ENCODE results near the gene DPH2.

The DPH2 gene

GRCh38 chr1:43945674-43946235, 24.1 kb upstream of the DPH2 start:
- Histone ChIP-seq H3K27ac (ENCODE audit: low read length) (no peak overlapping the region), H3K9me3 (ENCODE audit: control insufficient read depth, insufficient read depth, low read length) (no peaks in the 10 kb centered on the region), H3K4me3 (ENCODE audit: low read length) (no peak overlapping the region; the same call in 1 of the 2 replicates), H3K27me3 (ENCODE audit: control insufficient read depth, insufficient read depth, low read length) (no peaks in the 10 kb centered on the region), H3K4me1 (ENCODE audit: control insufficient read depth, insufficient read depth, low read length) (peaks cover 3% of the 10 kb centered on the region; the same call in 1 of the 2 replicates), H3K36me3 (ENCODE audit: control insufficient read depth, insufficient read depth, low read length) (no peaks in the 10 kb centered on the region; the same call in 1 of the 2 replicates)
- no CpG with 5 or more reads among the region's 3 CpGs for WGBS (ENCODE audit: insufficient coverage, insufficient read length)
- DNase-seq (ENCODE audit: low read depth, low spot score), result no peak

GRCh38 chr1:43946236-43947060, 23.4 kb upstream of the DPH2 start, which contains the start of gene IPO13:
Gene IPO13, plus strand, starts transcription at chr1:43946950. Its CDS starts 651 bp downstream, at chr1:43947601.
- H3K9me3 ChIP-seq (ENCODE audit: control insufficient read depth, insufficient read depth, low read length), result no peaks in the 10 kb centered on the region
- no CpG with 5 or more reads among the region's 74 CpGs for WGBS (ENCODE audit: insufficient coverage, insufficient read length)
- peak within 1 kb of the TSS; percentile 79 for H3K4me3 ChIP-seq (ENCODE audit: low read length)
- no peak within 1 kb of the TSS for H3K27ac ChIP-seq (ENCODE audit: low read length)
- H3K27me3 ChIP-seq (ENCODE audit: control insufficient read depth, insufficient read depth, low read length), result no peaks in the 10 kb centered on the region
- no peaks in the 10 kb centered on the region; the same call in 1 of the 2 replicates for H3K36me3 ChIP-seq (ENCODE audit: control insufficient read depth, insufficient read depth, low read length)
- no peak for DNase-seq (ENCODE audit: low read depth, low spot score)
- peaks cover 3% of the 10 kb centered on the region; the same call in 1 of the 2 replicates for H3K4me1 ChIP-seq (ENCODE audit: control insufficient read depth, insufficient read depth, low read length)

- Histone ChIP-seq H3K36me3 (ENCODE audit: control insufficient read depth, insufficient read depth, low read length) (no peaks in the 10 kb centered on the region; the same call in 1 of the 2 replicates), H3K4me3 (ENCODE audit: low read length) (peak overlapping the region; percentile 79), H3K27ac (ENCODE audit: low read length) (no peak overlapping the region), H3K4me1 (ENCODE audit: control insufficient read depth, insufficient read depth, low read length) (peaks cover 3% of the 10 kb centered on the region; the same call in 1 of the 2 replicates), H3K9me3 (ENCODE audit: control insufficient read depth, insufficient read depth, low read length) (no peaks in the 10 kb centered on the region), H3K27me3 (ENCODE audit: control insufficient read depth, insufficient read depth, low read length) (no peaks in the 10 kb centered on the region)
- WGBS (ENCODE audit: insufficient coverage, insufficient read length), result no CpG with 5 or more reads among the region's 27 CpGs
- no peak for DNase-seq (ENCODE audit: low read depth, low spot score)
Observed at GRCh38 chr1:43947061-43947873, 22.5 kb upstream of the DPH2 start.

GRCh38 chr1:43947874-43948437, 21.9 kb upstream of the DPH2 start:
- no peak overlapping the region for H3K4me3 ChIP-seq (ENCODE audit: low read length)
- DNase-seq (ENCODE audit: low read depth, low spot score), result no peak
- H3K36me3 ChIP-seq (ENCODE audit: control insufficient read depth, insufficient read depth, low read length), result no peaks in the 10 kb centered on the region; the same call in 1 of the 2 replicates
- H3K27ac ChIP-seq (ENCODE audit: low read length), result no peak overlapping the region
- no peaks in the 10 kb centered on the region for H3K9me3 ChIP-seq (ENCODE audit: control insufficient read depth, insufficient read depth, low read length)
- peaks cover 3% of the 10 kb centered on the region; the same call in 1 of the 2 replicates for H3K4me1 ChIP-seq (ENCODE audit: control insufficient read depth, insufficient read depth, low read length)
- H3K27me3 ChIP-seq (ENCODE audit: control insufficient read depth, insufficient read depth, low read length), result no peaks in the 10 kb centered on the region
- no CpG with 5 or more reads among the region's 3 CpGs for WGBS (ENCODE audit: insufficient coverage, insufficient read length)

- no peaks in the 10 kb centered on the region for H3K27me3 ChIP-seq (ENCODE audit: control insufficient read depth, insufficient read depth, low read length)
- no peak overlapping the region for H3K27ac ChIP-seq (ENCODE audit: low read length)
- DNase-seq (ENCODE audit: low read depth, low spot score), result no peak
- H3K9me3 ChIP-seq (ENCODE audit: control insufficient read depth, insufficient read depth, low read length), result no peaks in the 10 kb centered on the region
- no peaks in the 10 kb centered on the region; the same call in 1 of the 2 replicates for H3K36me3 ChIP-seq (ENCODE audit: control insufficient read depth, insufficient read depth, low read length)
- no CpG with 5 or more reads among the region's 13 CpGs for WGBS (ENCODE audit: insufficient coverage, insufficient read length)
- H3K4me1 ChIP-seq (ENCODE audit: control insufficient read depth, insufficient read depth, low read length), result peaks cover 6% of the 10 kb centered on the region
- H3K4me3 ChIP-seq (ENCODE audit: low read length), result no peak overlapping the region
Observed at GRCh38 chr1:43949678-43950077, 20.1 kb upstream of the DPH2 start.

- H3K27ac ChIP-seq (ENCODE audit: low read length), result no peak overlapping the region
- H3K9me3 ChIP-seq (ENCODE audit: control insufficient read depth, insufficient read depth, low read length), result no peaks in the 10 kb centered on the region
- no CpG with 5 or more reads among the region's 4 CpGs for WGBS (ENCODE audit: insufficient coverage, insufficient read length)
- no peaks in the 10 kb centered on the region for H3K27me3 ChIP-seq (ENCODE audit: control insufficient read depth, insufficient read depth, low read length)
- peaks cover 6% of the 10 kb centered on the region for H3K4me1 ChIP-seq (ENCODE audit: control insufficient read depth, insufficient read depth, low read length)
- no peaks in the 10 kb centered on the region; the same call in 1 of the 2 replicates for H3K36me3 ChIP-seq (ENCODE audit: control insufficient read depth, insufficient read depth, low read length)
- no peak for DNase-seq (ENCODE audit: low read depth, low spot score)
- H3K4me3 ChIP-seq (ENCODE audit: low read length), result no peak overlapping the region
Observed at GRCh38 chr1:43951021-43951985, 18.5 kb upstream of the DPH2 start.

- H3K4me3 ChIP-seq (ENCODE audit: low read length), result no peak overlapping the region
- H3K27me3 ChIP-seq (ENCODE audit: control insufficient read depth, insufficient read depth, low read length), result no peaks in the 10 kb centered on the region
- H3K36me3 ChIP-seq (ENCODE audit: control insufficient read depth, insufficient read depth, low read length), result peaks cover 7% of the 10 kb centered on the region; the same call in 1 of the 2 replicates
- peaks cover 4% of the 10 kb centered on the region for H3K4me1 ChIP-seq (ENCODE audit: control insufficient read depth, insufficient read depth, low read length)
- DNase-seq (ENCODE audit: low read depth, low spot score), result no peak
- no peaks in the 10 kb centered on the region for H3K9me3 ChIP-seq (ENCODE audit: control insufficient read depth, insufficient read depth, low read length)
- no peak overlapping the region for H3K27ac ChIP-seq (ENCODE audit: low read length)
- WGBS (ENCODE audit: insufficient coverage, insufficient read length), result 88% methylated on average over 2 of the region's 8 CpGs
Observed at GRCh38 chr1:43952731-43953346, 17.0 kb upstream of the DPH2 start.

GRCh38 chr1:43953361-43953760, 16.4 kb upstream of the DPH2 start:
- peaks cover 3% of the 10 kb centered on the region for H3K4me1 ChIP-seq (ENCODE audit: control insufficient read depth, insufficient read depth, low read length)
- whole genome bisulfite sequencing (ENCODE audit: insufficient coverage, insufficient read length), result no CpG with 5 or more reads among the region's 3 CpGs
- no peak for DNase-seq (ENCODE audit: low read depth, low spot score)
- H3K27me3 ChIP-seq (ENCODE audit: control insufficient read depth, insufficient read depth, low read length), result no peaks in the 10 kb centered on the region
- H3K36me3 ChIP-seq (ENCODE audit: control insufficient read depth, insufficient read depth, low read length), result peaks cover 9% of the 10 kb centered on the region; the same call in 1 of the 2 replicates
- no peak overlapping the region for H3K4me3 ChIP-seq (ENCODE audit: low read length)
- H3K27ac ChIP-seq (ENCODE audit: low read length), result no peak overlapping the region
- H3K9me3 ChIP-seq (ENCODE audit: control insufficient read depth, insufficient read depth, low read length), result no peaks in the 10 kb centered on the region

- H3K27ac ChIP-seq (ENCODE audit: low read length), result no peak overlapping the region
- H3K4me1 ChIP-seq (ENCODE audit: control insufficient read depth, insufficient read depth, low read length), result peaks cover 3% of the 10 kb centered on the region
- no peaks in the 10 kb centered on the region for H3K27me3 ChIP-seq (ENCODE audit: control insufficient read depth, insufficient read depth, low read length)
- DNase-seq (ENCODE audit: low read depth, low spot score), result no peak
- peaks cover 9% of the 10 kb centered on the region; the same call in 1 of the 2 replicates for H3K36me3 ChIP-seq (ENCODE audit: control insufficient read depth, insufficient read depth, low read length)
- no CpG with 5 or more reads among the region's 5 CpGs for WGBS (ENCODE audit: insufficient coverage, insufficient read length)
- no peaks in the 10 kb centered on the region for H3K9me3 ChIP-seq (ENCODE audit: control insufficient read depth, insufficient read depth, low read length)
- H3K4me3 ChIP-seq (ENCODE audit: low read length), result no peak overlapping the region
Observed at GRCh38 chr1:43954036-43954435, 15.8 kb upstream of the DPH2 start.
